ENCODE measurements around the gene EMILIN2.

- no peak for TF ChIP-seq CTCF (IDR thresholded peaks at IDR 0.05 in 8 of 11, conservative IDR thresholded peaks at IDR 0.05 in 3 of 11)
- TF ChIP-seq POLR2A (IDR thresholded peaks at IDR 0.05): no peak
- TF ChIP-seq POLR2AphosphoS5 (IDR thresholded peaks at IDR 0.05): no peak
These were observed 46.2 kb downstream of the EMILIN2 start for GRCh38 chr18:2893056-2893455.

Data from spleen (tissue), 7 donors.